ENCODE results near the gene PPP2R5C.

GRCh38 chr14:101824339-101824727, 62.8 kb downstream of the PPP2R5C start:
- no peak for TF ChIP-seq EZH2 (IDR thresholded peaks at IDR 0.05; ENCODE audit: borderline replicate concordance, insufficient read depth, low read length, poor library complexity, severe bottlenecking)
- TF ChIP-seq CTCF (IDR thresholded peaks at IDR 0.05; ENCODE audit: poor library complexity, severe bottlenecking), result no peak
- no peak for TF ChIP-seq REST (IDR thresholded peaks at IDR 0.05; ENCODE audit: borderline replicate concordance)
- no peak for TF ChIP-seq POLR2AphosphoS5 (IDR thresholded peaks at IDR 0.05)
- TF ChIP-seq MXI1 (conservative IDR thresholded peaks at IDR 0.05; ENCODE audit: poor library complexity, severe bottlenecking), result no peak
